PC-3 (cell line): ENCODE measurements around the gene ARHGAP26. TPM values are rescaled to one million over a fixed set of nuclear protein-coding genes. Genes with fewer than 3 reads are reported as not detected.

ENCODE experiments used
- ATAC-seq: fragments of 200-7000 bp; cut with Tn5 transposase; 2 replicates; pipeline ENCODE4 v1.9.1; 2020; ENCODE audit warnings: mild to moderate bottlenecking, moderate library complexity
- BruUV-seq: library from RNA; stranded (reverse); fragments of 400-500 nt; replicated peaks from 2 replicates; lab custom pipeline; 2021; lab: Mats Ljungman, UMichigan
- CTCF ChIA-PET: fragments of 300-600 bp; sonication (Branson Sonifier 250); formaldehyde crosslinking; loops from one replicate; lab custom pipeline; 2022; ENCODE audit warnings: antibody characterized with exemption; lab: Charles Lee
- POLR2A ChIA-PET: fragments of 300-600 bp; sonication (Branson Sonifier 250); formaldehyde crosslinking; loops from one replicate; lab custom pipeline; 2022; ENCODE audit warnings: antibody characterized with exemption; ENCODE audit not compliant: unreplicated experiment; lab: Charles Lee
- DNase-seq: peaks from one replicate; pipeline ENCODE4 v3.0.0-alpha.2; 2015
- H2AFZ ChIP-seq: fragments of 300-600 bp; sonication (generic); 2 replicates; pipeline ENCODE4 v1.6.0; 2016; ENCODE audit warnings: antibody characterized with exemption, low read length
- H3F3A ChIP-seq: fragments of 300-600 bp; sonication (generic); one replicate; pipeline ENCODE4 v1.6.0; 2017; ENCODE audit warnings: antibody characterized with exemption, low read length, control low read depth, mild to moderate bottlenecking; ENCODE audit not compliant: unreplicated experiment
- H3K27ac ChIP-seq: fragments of 300-600 bp; sonication (generic); 2 replicates; pipeline ENCODE4 v1.5.1; 2016; ENCODE audit warnings: mild to moderate bottlenecking, low read length
- H3K27me3 ChIP-seq: fragments of 300-600 bp; sonication (generic); 2 replicates; pipeline ENCODE4 v1.6.1; 2016; ENCODE audit warnings: low read length, mixed read lengths
- H3K36me3 ChIP-seq: fragments of 300-600 bp; sonication (generic); 2 replicates; pipeline ENCODE4 v1.6.1; 2016; ENCODE audit warnings: low read depth, mixed run types, low read length, mixed read lengths
- H3K4me1 ChIP-seq: fragments of 300-600 bp; sonication (generic); 2 replicates; pipeline ENCODE4 v1.5.1; 2016; ENCODE audit warnings: low read length; ENCODE audit not compliant: insufficient read depth
- H3K4me2 ChIP-seq: fragments of 300-600 bp; sonication (generic); 2 replicates; pipeline ENCODE4 v1.6.0; 2016; ENCODE audit warnings: low read length
- H3K4me3 ChIP-seq: fragments of 300-600 bp; sonication (generic); 2 replicates; pipeline ENCODE4 v1.5.1; 2016; ENCODE audit warnings: mild to moderate bottlenecking, low read length, mixed read lengths
- H3K79me2 ChIP-seq: fragments of 300-600 bp; sonication (generic); 2 replicates; pipeline ENCODE4 v1.6.1; 2017; ENCODE audit warnings: low read length, mixed read lengths
- H3K9ac ChIP-seq: fragments of 300-600 bp; sonication (generic); 2 replicates; pipeline ENCODE4 v1.6.0; 2016; ENCODE audit warnings: mild to moderate bottlenecking, low read length
- H3K9me2 ChIP-seq: fragments of 300-600 bp; sonication (generic); replicated peaks from 2 replicates; pipeline ENCODE4 v1.6.1; 2016; ENCODE audit warnings: mixed run types, low read length, mixed read lengths
- H3K9me3 ChIP-seq: fragments of 300-600 bp; sonication (generic); 2 replicates; pipeline ENCODE4 v1.6.1; 2016; ENCODE audit warnings: low read length, mixed read lengths
- H4K20me1 ChIP-seq: fragments of 300-600 bp; sonication (generic); 2 replicates; pipeline ENCODE4 v1.6.1; 2016; ENCODE audit warnings: low read length, mixed read lengths
- CTCF ChIP-seq: fragments of 300-600 bp; sonication (generic); conservative IDR thresholded peaks from 2 replicates; pipeline ENCODE4 v1.5.1; 2017; ENCODE audit warnings: antibody characterized with exemption, low read depth, mild to moderate bottlenecking, low read length
- EZH2 ChIP-seq: fragments of 300-600 bp; sonication (generic); IDR thresholded peaks from one replicate; pipeline ENCODE4 v1.6.1; 2017; ENCODE audit warnings: antibody characterized with exemption, mild to moderate bottlenecking, low read length; ENCODE audit not compliant: unreplicated experiment
- EZH2phosphoT487 ChIP-seq: fragments of 300-600 bp; sonication (generic); IDR thresholded peaks from 2 replicates; pipeline ENCODE4 v1.6.1; 2018; ENCODE audit warnings: mild to moderate bottlenecking, antibody characterized with exemption, low read length, borderline replicate concordance
- intact Hi-C: fragments of 100-400 bp; cut with micrococcal nuclease; formaldehyde crosslinking; loops from 2 replicates; pipeline ENCODE4 v1.9.0; 2023
- total RNA-seq: library from RNA; depleted of rRNA; stranded (reverse); fragments of >200 nt; gene quantifications from 2 replicates; pipeline ENCODE4 v1.2.3, GENCODE V29; 2014

Gene ARHGAP26
- total RNA-seq, 1 experiment from 2014 or later: 11.7 TPM

- no peaks in the 10 kb centered on the region for H3K36me3 ChIP-seq
- H3K9me3 ChIP-seq: no peaks in the 10 kb centered on the region
- intact Hi-C loops: no loop called here
- no peak overlapping the region for H2AFZ ChIP-seq
- TF ChIP-seq EZH2phosphoT487 (no peak), EZH2 (no peak), CTCF (no peak)
- no TSS peak for BruUV-seq
- ATAC-seq (no peak), DNase-seq (no peak)
- H3K4me1 ChIP-seq: peaks cover 52% of the 10 kb centered on the region
- H3K27ac ChIP-seq: peak overlapping the region; percentile 89
- no peaks in the 10 kb centered on the region for H3K9me2 ChIP-seq
- H3K9ac ChIP-seq: peak overlapping the region; percentile 52
- H3F3A ChIP-seq: no peaks in the 10 kb centered on the region
- no peak overlapping the region for H3K4me3 ChIP-seq
- no peaks in the 10 kb centered on the region for H4K20me1 ChIP-seq
- H3K4me2 ChIP-seq: peak overlapping the region; percentile 27; the same call in 1 of the 2 replicates
- POLR2A ChIA-PET: interaction anchor here (0.6 kb wide), 1 partner anchor 105 kb away, joined by 3 read pairs; no protein-coding TSS in a partner anchor
- H3K79me2 ChIP-seq: peaks cover 31% of the 10 kb centered on the region
- no peaks in the 10 kb centered on the region for H3K27me3 ChIP-seq
- CTCF ChIA-PET: no interaction called here
These were observed 102.0 kb downstream of the ARHGAP26 start for GRCh38 chr5:142872217-142872616.

GRCh38 chr5:142872795-142873194 lies 102.6 kb downstream of the ARHGAP26 start:
- Histone ChIP-seq H3K36me3 (no peaks in the 10 kb centered on the region), H3K27me3 (no peaks in the 10 kb centered on the region), H3K9me3 (no peaks in the 10 kb centered on the region), H3K4me3 (no peak overlapping the region), H3F3A (no peaks in the 10 kb centered on the region), H3K79me2 (peaks cover 25% of the 10 kb centered on the region), H2AFZ (no peak overlapping the region), H3K4me1 (peaks cover 47% of the 10 kb centered on the region), H4K20me1 (no peaks in the 10 kb centered on the region), H3K4me2 (peak overlapping the region; percentile 48), H3K27ac (peak overlapping the region; percentile 89), H3K9me2 (no peaks in the 10 kb centered on the region), H3K9ac (peak overlapping the region; percentile 67)
- BruUV-seq: no TSS peak
- intact Hi-C loops: no loop called here
- TF ChIP-seq EZH2phosphoT487 (no peak), CTCF (no peak), EZH2 (no peak)
- ChIA-PET POLR2A (no interaction called here), CTCF (no interaction called here)
- peak; percentile 85 for ATAC-seq
- DNase-seq: peak; percentile 88

- Histone ChIP-seq H3K9me2 (no peaks in the 10 kb centered on the region), H3K79me2 (peaks cover 21% of the 10 kb centered on the region), H3K36me3 (no peaks in the 10 kb centered on the region), H2AFZ (no peak overlapping the region), H3K9me3 (no peaks in the 10 kb centered on the region), H3F3A (no peaks in the 10 kb centered on the region), H3K9ac (peak overlapping the region; percentile 67), H3K4me1 (peaks cover 46% of the 10 kb centered on the region), H3K27ac (peak overlapping the region; percentile 89), H3K4me2 (peak overlapping the region; percentile 48), H4K20me1 (no peaks in the 10 kb centered on the region), H3K4me3 (no peak overlapping the region), H3K27me3 (no peaks in the 10 kb centered on the region)
- BruUV-seq: no TSS peak
- intact Hi-C loops: no loop called here
- CTCF ChIA-PET: interaction anchor here (1.0 to 1.9 kb wide), 4 partner anchors 15 to 156 kb away, joined by 3 to 7 read pairs (median 6); no protein-coding TSS in a partner anchor
- ATAC-seq (no peak), DNase-seq (no peak)
- POLR2A ChIA-PET: interaction anchor here (0.6 to 0.8 kb wide), 3 partner anchors 19 to 157 kb away, joined by 3 to 5 read pairs (median 4); no protein-coding TSS in a partner anchor
- TF ChIP-seq EZH2phosphoT487 (no peak), CTCF (no peak), EZH2 (no peak)
These were observed 103.7 kb downstream of the ARHGAP26 start for GRCh38 chr5:142873831-142874230.
